Activated naive CD4-positive, alpha-beta T cell treated with anti-CD3 and anti-CD28 coated beads, Interleukin-2, amount 50 U/mL, for 16 hours (primary cell): Measurements from ENCODE around the gene PRX.
A peak's percentile ranks its signal among the peaks of the same experiment; 100 is the strongest.

Experiments
- DNase-seq: peaks from one replicate; pipeline ENCODE4 v3.0.0-alpha.2; 2020

Gene PRX

DNA sequence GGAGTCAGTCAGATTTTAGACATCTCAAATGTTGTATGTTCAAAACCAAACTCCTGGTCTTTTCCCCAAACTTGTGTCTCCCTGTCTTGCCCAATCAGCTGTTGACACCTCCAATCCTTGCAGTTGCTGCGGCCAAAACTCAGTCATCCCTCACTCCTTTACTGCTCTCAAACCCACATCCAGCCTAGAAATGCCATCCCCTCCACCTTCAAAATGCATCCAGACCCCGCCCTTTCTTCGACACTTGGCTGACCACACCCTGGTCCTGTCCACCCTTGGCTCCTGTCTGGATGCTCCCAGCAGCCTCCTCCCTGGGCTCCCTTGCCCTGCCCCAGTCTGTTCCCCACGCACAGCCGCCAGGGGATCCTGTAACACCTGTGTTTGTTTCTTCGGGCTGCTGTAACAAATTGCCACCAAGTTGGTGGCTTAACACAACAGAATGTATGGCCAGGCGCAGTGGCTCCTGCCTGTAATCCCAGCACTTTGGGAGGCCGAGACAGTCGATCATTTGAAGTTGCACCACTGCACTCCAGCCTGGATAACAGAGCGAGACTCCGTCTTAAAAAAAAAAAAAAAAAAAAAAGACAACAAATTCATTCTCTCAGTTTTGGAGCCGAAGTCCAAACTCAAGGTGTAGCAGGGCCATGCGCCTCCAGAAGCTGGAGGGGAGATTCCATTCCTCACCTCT lies 53.0 kb downstream of the PRX start:
- no peak for DNase-seq

DNA sequence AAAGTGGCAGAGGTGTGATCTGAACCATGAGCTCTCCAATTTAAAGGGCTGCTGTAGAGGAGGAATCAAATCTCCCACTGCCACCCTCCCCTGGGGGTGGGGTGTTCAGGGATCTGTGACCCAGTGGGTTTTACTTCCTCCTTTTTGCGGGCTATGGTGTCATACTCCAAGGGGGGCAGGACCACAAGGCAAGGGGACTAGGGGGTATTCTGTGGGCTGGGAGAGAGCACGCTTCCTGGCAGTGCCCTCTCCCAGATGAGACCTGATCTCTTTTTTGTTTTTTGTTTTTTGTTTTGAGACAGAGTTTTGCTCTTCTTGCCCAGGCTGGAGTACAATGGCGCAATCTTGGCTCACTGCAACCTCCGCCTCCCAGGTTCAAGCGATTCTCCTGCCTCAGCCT lies 54.4 kb downstream of the PRX start:
- no peak for DNase-seq

DNA sequence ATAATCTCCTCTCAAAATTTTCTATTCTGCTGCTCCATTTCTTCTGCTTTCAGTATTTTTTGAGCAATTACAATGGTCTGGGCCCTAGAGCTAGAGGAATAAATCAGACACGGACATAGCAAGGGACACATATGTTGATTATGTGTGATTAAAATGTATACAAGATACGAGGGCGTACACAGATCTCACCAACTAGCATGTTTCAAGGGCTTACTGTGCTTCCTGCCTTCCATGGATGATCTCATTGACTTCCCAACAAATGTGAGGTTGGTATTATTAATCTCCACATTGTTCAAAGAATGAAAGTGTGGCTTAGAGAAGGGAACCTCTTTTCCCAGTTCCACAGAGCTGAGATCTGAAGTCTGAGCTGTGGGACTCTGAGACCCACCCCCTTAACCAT lies 55.5 kb downstream of the PRX start:
- DNase-seq, result no peak

DNA sequence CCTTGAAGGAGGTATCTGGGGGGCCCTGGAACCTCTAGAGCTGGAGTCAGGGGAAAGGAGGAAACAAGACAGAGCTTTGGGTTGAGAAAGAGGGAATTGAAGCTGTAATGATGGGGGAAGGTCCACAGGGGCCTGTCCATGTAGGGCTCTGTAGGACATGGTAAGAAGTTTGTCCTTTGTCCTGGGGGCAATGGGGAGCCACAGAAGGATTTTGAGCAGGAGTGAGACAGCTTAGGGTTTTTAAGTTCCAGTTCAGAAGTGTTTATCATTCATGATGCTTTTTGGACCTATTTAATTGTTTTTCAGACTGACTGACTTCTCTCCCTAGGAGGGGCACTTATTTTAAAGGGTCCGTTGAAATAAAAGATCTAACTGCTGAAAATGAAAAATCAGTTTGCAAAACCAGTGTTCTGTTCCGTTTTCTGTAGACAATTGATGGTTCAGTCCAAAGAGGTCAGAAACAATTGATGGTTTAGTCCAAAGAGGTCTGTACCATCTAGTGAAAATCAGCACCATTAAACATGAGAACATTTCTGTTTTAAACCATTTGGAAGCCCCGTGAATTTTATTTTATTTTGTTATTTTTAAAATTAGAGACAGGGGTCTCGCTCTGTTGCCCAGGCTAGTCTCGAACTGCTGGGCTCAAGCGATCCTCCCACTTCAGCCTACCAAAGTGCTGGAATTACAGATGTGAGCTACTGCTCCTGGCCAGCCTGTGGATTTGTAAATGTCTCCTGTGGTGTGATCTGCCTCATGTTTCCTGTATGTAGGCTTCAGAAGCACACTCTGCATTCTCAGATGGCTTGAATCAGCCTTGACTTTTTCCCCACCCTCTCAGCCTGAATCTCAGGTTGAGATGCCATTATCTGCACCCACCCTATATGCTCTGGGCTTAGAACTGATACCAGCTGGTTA lies 56.2 kb downstream of the PRX start:
- DNase-seq, result no peak

DNA sequence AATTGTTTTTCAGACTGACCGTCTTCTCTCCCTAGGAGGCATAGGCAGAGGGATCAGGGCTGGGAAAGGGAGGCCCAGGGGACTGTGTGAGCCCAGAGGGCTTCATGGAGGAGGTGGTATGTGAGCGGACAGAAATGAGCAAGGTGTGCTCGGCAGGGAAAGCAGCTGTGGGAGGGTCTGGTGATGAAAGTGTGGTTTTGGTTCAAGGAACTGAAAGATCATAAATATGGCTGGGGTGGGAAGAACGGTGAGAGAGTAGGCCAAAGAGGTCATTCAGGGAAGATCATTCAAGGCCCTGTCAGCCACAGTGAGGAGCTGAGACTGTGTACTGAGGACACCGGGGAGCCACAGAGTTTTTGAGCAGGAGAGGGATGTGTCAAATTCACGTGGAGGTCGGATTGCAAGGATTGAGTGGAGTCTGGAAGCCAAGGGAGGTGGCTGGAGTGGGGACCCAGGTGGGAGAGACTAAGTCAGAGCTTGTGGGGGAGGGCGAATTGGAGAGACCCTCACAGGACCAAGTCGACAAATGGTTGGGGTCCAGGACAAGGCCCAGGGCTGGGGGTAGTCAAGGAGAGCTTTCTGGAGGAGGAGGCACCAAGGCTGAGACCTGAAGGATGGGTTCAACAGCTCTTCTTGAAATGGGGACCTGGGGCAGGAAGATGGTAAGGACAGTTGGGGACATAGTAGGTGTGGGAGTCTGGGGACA lies 57.0 kb downstream of the PRX start:
- DNase-seq, result no peak

DNA sequence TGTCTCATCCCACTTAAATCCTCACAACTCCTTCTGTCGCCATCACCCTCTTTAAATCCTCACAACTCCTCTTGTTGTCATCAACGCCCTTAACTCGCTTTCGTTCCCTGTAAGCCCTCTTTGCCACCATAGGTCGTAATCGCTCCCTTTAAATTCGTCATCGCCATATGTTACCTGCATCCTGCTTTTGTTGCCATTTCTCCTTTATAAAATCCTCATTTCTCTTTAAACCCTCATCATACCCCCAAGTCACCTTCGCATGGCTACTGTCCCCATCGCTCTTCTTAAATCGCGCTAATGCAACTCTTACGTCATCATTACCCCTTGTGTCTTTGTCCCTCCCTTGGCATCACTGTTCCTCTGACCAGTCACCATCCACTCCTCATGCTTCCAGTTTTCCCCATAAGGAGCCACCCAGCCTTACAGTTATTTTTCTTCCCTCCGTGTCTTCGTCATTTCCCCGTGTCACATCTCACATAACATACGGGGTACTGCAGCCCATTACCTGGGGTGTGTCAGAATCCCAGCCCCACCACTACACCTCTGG lies 64.1 kb downstream of the PRX start:
- DNase-seq, result no peak

DNA sequence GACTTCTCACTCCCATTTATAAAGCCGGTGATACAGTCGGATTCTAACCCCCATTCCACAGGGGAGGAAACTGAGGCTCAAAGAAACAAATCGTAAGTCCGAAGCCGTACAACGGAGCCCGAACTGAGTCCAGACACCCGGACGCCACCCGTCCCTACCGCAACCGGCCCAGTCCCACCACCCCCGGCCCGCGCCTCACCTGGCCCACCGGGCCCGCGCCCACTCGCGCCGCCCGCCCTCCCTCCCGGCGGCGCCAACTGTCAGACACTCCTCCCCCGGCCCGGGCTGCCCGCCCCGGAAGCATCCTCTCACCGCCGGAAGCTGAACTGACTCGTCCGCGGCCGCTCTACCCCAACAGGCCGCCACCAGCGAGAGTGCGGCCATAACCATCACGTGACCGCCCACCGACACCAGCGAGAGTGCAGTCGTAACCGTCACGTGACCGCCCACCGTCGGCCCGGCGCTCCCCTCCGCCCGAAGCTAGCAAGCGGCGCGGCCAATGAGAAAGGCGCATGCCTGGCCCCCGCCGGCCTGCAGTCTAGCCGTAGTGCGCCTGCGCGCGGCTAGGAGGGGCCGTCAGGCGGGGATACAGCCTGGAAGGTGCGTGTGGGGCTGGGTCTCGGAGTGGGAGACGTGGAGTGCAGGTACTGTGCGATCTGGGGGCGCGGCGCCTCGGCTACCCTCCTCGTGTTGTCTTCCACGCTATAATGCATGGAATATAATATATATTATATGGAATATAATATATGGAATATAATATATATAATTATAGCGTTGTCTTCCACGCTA lies 64.9 kb downstream of the PRX start, which contains the start of the genes C19orf47 and PLD3:
C19orf47 (minus strand) TSS at position 273 of the 789 bp plus-strand sequence. CDS start 6,540 bp downstream, outside the sequence.
PLD3 (plus strand) TSS at position 571 of the 789 bp plus-strand sequence. CDS start 17,789 bp downstream, outside the sequence.
- peak; percentile 99 for DNase-seq

DNA sequence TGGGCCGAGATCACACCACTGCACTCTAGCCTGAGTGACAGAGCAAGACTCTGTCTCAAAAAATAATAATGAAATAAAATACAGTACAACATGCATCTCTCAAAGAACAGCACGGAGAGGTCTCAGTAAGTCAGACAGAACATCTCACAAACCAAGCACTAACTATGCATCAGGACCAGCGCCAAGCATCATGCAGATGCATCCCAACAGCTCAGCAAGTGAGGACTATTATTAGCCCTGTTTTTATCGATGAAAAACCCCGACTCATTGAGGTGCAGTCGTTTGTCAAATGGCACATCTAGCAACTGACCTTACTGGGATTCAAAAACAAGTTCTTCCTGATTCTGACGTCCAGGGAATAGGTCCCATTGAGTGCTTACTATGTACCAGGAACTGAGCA lies 68.8 kb downstream of the PRX start:
- no peak for DNase-seq
